GM19372 (cell line): ENCODE measurements around the gene TUFM.
A peak's percentile ranks its signal among the peaks of the same experiment; 100 is the strongest.
"Not testable (repeated sequence)": the region's sequence is repeated elsewhere in the genome, so short reads cannot be mapped to it uniquely, and the experiment has no call there.

ENCODE experiments used
- ATAC-seq: cut with Tn5 transposase; IDR thresholded peaks from one replicate; pipeline ENCODE4 v1.9.1; 2021; ENCODE audit warnings: mild to moderate bottlenecking, low read depth, moderate library complexity; ENCODE audit not compliant: unreplicated experiment

The TUFM gene

GRCh38 chr16:28876019-28876659 lies 30.0 kb upstream of the TUFM start:
- ATAC-seq = no peak

- ATAC-seq = no peak
These were observed 29.2 kb upstream of the TUFM start for GRCh38 chr16:28875134-28876018.

- ATAC-seq = no peak
These were observed 28.3 kb upstream of the TUFM start for GRCh38 chr16:28874406-28874805.

- ATAC-seq = no peak
These were observed 27.5 kb upstream of the TUFM start for GRCh38 chr16:28873543-28874201.

GRCh38 chr16:28872952-28873351 lies 26.8 kb upstream of the TUFM start:
- no peak for ATAC-seq

- no peak for ATAC-seq
These were observed 23.1 kb upstream of the TUFM start for GRCh38 chr16:28869201-28869600.

- ATAC-seq = not testable (repeated sequence)
These were observed 21.5 kb upstream of the TUFM start for GRCh38 chr16:28867646-28868045.

- ATAC-seq = no peak
These were observed 21.1 kb upstream of the TUFM start for GRCh38 chr16:28867241-28867640.

- ATAC-seq = no peak
These were observed 20.3 kb upstream of the TUFM start for GRCh38 chr16:28866454-28866804.

- no peak for ATAC-seq
These were observed 19.7 kb upstream of the TUFM start for GRCh38 chr16:28865722-28866453.

GRCh38 chr16:28865001-28865688 lies 19.0 kb upstream of the TUFM start:
- ATAC-seq = no peak

GRCh38 chr16:28863929-28864793 lies 18.0 kb upstream of the TUFM start:
- ATAC-seq = no peak

GRCh38 chr16:28859326-28859725 lies 13.2 kb upstream of the TUFM start:
- no peak for ATAC-seq

GRCh38 chr16:28858421-28858820 lies 12.3 kb upstream of the TUFM start:
- ATAC-seq = no peak

GRCh38 chr16:28846933-28847273 lies 755 bp upstream of the TUFM start:
- ATAC-seq = no peak

GRCh38 chr16:28845761-28846079 lies 428 bp downstream of the TUFM start:
- peak; percentile 4 for ATAC-seq

- no peak for ATAC-seq
These were observed 855 bp downstream of the TUFM start for GRCh38 chr16:28845293-28845692.

GRCh38 chr16:28844226-28844885 lies 1.8 kb downstream of the TUFM start:
- no peak for ATAC-seq

- no peak for ATAC-seq
These were observed 2.4 kb downstream of the TUFM start for GRCh38 chr16:28843766-28844165.
